ENCODE data around the gene PTPRD. TPM values are rescaled to one million over a fixed set of nuclear protein-coding genes. Genes with fewer than 3 reads are reported as not detected.
"Not testable (repeated sequence)": the region's sequence is repeated elsewhere in the genome, so short reads cannot be mapped to it uniquely, and the experiment has no call there.

Gene PTPRD
- polyA plus RNA-seq, 1 experiment, result 0.39 TPM

DNA sequence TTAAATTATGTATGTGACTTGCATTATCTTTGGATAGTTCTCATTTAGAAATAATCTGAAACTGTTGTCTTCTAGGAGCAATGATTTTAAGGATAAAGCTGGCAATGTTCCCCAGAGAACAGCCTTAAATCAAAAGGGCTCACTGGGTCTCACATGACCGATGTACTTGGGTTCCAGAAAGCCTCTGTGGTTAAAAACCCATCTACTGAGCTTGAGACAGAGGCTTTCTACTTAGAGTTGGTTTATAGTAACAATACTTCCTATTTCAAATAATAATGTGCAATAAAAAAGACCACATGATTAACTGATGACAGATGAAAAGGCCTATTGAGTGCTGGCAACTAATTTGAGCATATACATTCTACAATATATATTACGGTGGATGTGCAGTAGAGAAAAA, 1143.5 kb downstream of the PTPRD start:
- no peak overlapping the region for H3K4me3 ChIP-seq (ENCODE audit: low read depth, low read length)
- no peak for DNase-seq (ENCODE audit: low read depth)
- CTCF ChIA-PET, result no interaction called here
- H3K36me3 ChIP-seq (ENCODE audit: control insufficient read depth, insufficient read depth, low read length), result no peaks in the 10 kb centered on the region
- TF ChIP-seq, protein P1, sequence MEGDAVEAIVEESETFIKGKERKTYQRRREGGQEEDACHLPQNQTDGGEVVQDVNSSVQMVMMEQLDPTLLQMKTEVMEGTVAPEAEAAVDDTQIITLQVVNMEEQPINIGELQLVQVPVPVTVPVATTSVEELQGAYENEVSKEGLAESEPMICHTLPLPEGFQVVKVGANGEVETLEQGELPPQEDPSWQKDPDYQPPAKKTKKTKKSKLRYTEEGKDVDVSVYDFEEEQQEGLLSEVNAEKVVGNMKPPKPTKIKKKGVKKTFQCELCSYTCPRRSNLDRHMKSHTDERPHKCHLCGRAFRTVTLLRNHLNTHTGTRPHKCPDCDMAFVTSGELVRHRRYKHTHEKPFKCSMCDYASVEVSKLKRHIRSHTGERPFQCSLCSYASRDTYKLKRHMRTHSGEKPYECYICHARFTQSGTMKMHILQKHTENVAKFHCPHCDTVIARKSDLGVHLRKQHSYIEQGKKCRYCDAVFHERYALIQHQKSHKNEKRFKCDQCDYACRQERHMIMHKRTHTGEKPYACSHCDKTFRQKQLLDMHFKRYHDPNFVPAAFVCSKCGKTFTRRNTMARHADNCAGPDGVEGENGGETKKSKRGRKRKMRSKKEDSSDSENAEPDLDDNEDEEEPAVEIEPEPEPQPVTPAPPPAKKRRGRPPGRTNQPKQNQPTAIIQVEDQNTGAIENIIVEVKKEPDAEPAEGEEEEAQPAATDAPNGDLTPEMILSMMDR (IDR thresholded peaks at IDR 0.05; ENCODE audit: insufficient read depth, low read depth, low read length), result no peak
- POLR2A ChIA-PET, result no interaction called here
- no peaks in the 10 kb centered on the region for H3K27me3 ChIP-seq (ENCODE audit: control insufficient read depth, insufficient read depth, low read length)

DNA sequence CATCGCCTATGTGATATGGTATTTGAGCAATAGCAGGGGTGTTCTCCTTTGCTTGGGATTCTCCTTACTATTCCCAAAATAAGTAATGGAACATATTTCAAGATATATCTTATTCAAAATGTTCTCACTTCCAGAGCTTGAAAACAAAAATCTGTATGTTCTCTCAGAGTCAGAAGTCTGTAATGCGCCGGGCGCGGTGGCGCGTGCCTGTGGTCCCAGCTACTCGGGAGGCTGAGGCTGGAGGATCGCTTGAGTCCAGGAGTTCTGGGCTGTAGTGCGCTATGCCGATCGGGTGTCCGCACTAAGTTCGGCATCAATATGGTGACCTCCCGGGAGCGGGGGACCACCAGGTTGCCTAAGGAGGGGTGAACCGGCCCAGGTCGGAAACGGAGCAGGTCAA, 1170.9 kb downstream of the PTPRD start:
- CTCF ChIA-PET, POLR2A ChIA-PET: not testable (repeated sequence)

GRCh38 chr9:9437641-9438040, 1175.2 kb downstream of the PTPRD start:
- H3K27me3 ChIP-seq (ENCODE audit: control insufficient read depth, insufficient read depth, low read length), result no peaks in the 10 kb centered on the region
- ChIA-PET POLR2A (no interaction called here), CTCF (interaction anchor here (0.9 kb wide), 1 partner anchor 15 kb away, joined by 3 read pairs; no protein-coding TSS in a partner anchor)
- TF ChIP-seq, protein P1 (IDR thresholded peaks at IDR 0.05; ENCODE audit: insufficient read depth, low read depth, low read length), result no peak
- DNase-seq (ENCODE audit: low read depth), result no peak
- H3K36me3 ChIP-seq (ENCODE audit: control insufficient read depth, insufficient read depth, low read length), result no peaks in the 10 kb centered on the region
- H3K4me3 ChIP-seq (ENCODE audit: low read depth, low read length), result no peak overlapping the region

More for the DNA sequence above, 1170.9 kb downstream of the PTPRD start:
- not testable (repeated sequence) for H3K4me3 ChIP-seq (ENCODE audit: low read depth, low read length); DNase-seq (ENCODE audit: low read depth); H3K36me3 ChIP-seq (ENCODE audit: control insufficient read depth, insufficient read depth, low read length); H3K27me3 ChIP-seq (ENCODE audit: control insufficient read depth, insufficient read depth, low read length)

- H3K27me3 ChIP-seq (ENCODE audit: control insufficient read depth, insufficient read depth, low read length); DNase-seq (ENCODE audit: low read depth); POLR2A ChIA-PET; CTCF ChIA-PET; H3K36me3 ChIP-seq (ENCODE audit: control insufficient read depth, insufficient read depth, low read length); H3K4me3 ChIP-seq (ENCODE audit: low read depth, low read length): not testable (repeated sequence)
Measured at GRCh38 chr9:9426454-9426853, 1186.3 kb downstream of the PTPRD start.

- no peak overlapping the region for H3K4me3 ChIP-seq (ENCODE audit: low read depth, low read length)
- TF ChIP-seq, protein P1 (IDR thresholded peaks at IDR 0.05; ENCODE audit: insufficient read depth, low read depth, low read length), result no peak
- CTCF ChIA-PET, result no interaction called here
- H3K36me3 ChIP-seq (ENCODE audit: control insufficient read depth, insufficient read depth, low read length), result no peaks in the 10 kb centered on the region
- no peaks in the 10 kb centered on the region for H3K27me3 ChIP-seq (ENCODE audit: control insufficient read depth, insufficient read depth, low read length)
- POLR2A ChIA-PET, result no interaction called here
- DNase-seq (ENCODE audit: low read depth), result no peak
Measured at GRCh38 chr9:9412241-9412640, 1200.6 kb downstream of the PTPRD start.

GRCh38 chr9:9410736-9411135, 1202.1 kb downstream of the PTPRD start:
- POLR2A ChIA-PET, result no interaction called here
- no peaks in the 10 kb centered on the region for H3K36me3 ChIP-seq (ENCODE audit: control insufficient read depth, insufficient read depth, low read length)
- no peak for DNase-seq (ENCODE audit: low read depth)
- no peaks in the 10 kb centered on the region for H3K27me3 ChIP-seq (ENCODE audit: control insufficient read depth, insufficient read depth, low read length)
- CTCF ChIA-PET, result no interaction called here
- no peak overlapping the region for H3K4me3 ChIP-seq (ENCODE audit: low read depth, low read length)
- TF ChIP-seq, protein P1 (IDR thresholded peaks at IDR 0.05; ENCODE audit: insufficient read depth, low read depth, low read length), result no peak
